GM18508 (cell line): ENCODE measurements around the gene MZF1.

Source experiments
- ATAC-seq: cut with Tn5 transposase; IDR thresholded peaks from one replicate; pipeline ENCODE4 v1.9.1; 2021; ENCODE audit warnings: moderate number of reproducible peaks; ENCODE audit not compliant: insufficient read depth, unreplicated experiment

The MZF1 gene

DNA sequence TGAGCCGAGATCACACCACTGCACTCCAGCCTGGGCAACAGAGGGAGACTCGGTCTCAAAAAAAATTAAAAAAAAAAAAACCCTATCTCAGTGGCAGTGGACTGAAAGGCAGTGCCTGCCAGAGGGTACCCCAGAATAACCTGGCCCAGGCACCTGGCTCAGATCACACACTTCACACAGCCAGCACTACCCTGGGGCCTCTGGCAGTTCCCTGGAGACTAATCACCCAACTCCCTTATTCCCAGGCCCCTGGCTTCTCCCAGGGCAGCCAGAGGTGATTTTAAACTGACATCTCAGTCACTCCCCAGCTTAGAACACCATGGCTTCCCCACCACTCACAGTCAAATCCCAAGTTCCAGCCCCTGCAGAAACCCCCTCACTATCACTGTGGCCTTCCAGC lies 57.9 kb downstream of the MZF1 start:
- ATAC-seq: no peak

GRCh38 chr19:58514564-58515022 lies 58.5 kb downstream of the MZF1 start:
- no peak for ATAC-seq

- no peak for ATAC-seq
Observed at GRCh38 chr19:58513694-58514563, 59.2 kb downstream of the MZF1 start.

- no peak for ATAC-seq
Observed at GRCh38 chr19:58513213-58513693, 59.9 kb downstream of the MZF1 start.
